ENCODE measurements around the gene SPTLC3. TPM values are rescaled to one million over a fixed set of nuclear protein-coding genes. Genes with fewer than 3 reads are reported as not detected.

The SPTLC3 gene
- total and polyA plus RNA-seq, 2 experiments from 2014 or later, result 36.3 to 47.6 TPM

DNA sequence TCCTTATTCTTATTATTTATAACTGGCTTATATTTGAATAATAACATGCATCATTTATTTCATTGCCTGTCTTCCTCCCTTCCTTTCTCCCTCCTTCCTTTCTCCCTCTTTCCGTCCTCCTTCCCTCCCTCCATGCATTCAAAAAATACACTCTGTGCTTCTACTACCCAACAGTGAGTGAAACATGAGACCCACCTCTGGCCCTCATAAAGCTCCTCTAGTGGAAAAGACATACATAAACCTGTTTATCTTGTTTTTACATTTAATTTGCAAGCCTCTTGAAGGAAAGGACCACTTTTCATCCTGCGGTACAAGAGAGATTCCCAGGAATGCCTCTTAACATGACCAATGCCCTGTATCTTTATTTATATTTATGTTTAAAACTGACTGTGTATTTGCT is 190.5 kb downstream of the SPTLC3 start:
- no peaks in the 10 kb centered on the region for H4K20me1 ChIP-seq (ENCODE audit: insufficient read depth, poor library complexity, severe bottlenecking)
- 61% methylated on average over 2 of the region's 2 CpGs for WGBS (ENCODE audit: low lambda C conversion rate, missing lambda C conversion rate)
- no peaks in the 10 kb centered on the region for H3K27me3 ChIP-seq
- no peak overlapping the region for H3K27ac ChIP-seq
- H2AFZ ChIP-seq, result no peak overlapping the region
- H3K9me2 ChIP-seq (replicated peaks; ENCODE audit: insufficient read depth), result no peaks in the 10 kb centered on the region
- H3K4me2 ChIP-seq, result no peak overlapping the region
- no peaks in the 10 kb centered on the region for H3K9me3 ChIP-seq (ENCODE audit: low read depth)
- no peaks in the 10 kb centered on the region for H3K4me1 ChIP-seq (ENCODE audit: insufficient read depth)
- H3K36me3 ChIP-seq (replicated peaks; ENCODE audit: insufficient read depth, low read depth), result no peaks in the 10 kb centered on the region
- no peaks in the 10 kb centered on the region for H3K79me2 ChIP-seq
- DNase-seq (ENCODE audit: low spot score), result no peak
- no peak overlapping the region for H3K4me3 ChIP-seq
- TF ChIP-seq EZH2phosphoT487 (IDR thresholded peaks at IDR 0.05; ENCODE audit: low read depth, severe bottlenecking, unreplicated experiment) (no peak), EZH2 (IDR thresholded peaks at IDR 0.05; ENCODE audit: borderline replicate concordance) (no peak)
- TF ChIP-seq, protein P1, sequence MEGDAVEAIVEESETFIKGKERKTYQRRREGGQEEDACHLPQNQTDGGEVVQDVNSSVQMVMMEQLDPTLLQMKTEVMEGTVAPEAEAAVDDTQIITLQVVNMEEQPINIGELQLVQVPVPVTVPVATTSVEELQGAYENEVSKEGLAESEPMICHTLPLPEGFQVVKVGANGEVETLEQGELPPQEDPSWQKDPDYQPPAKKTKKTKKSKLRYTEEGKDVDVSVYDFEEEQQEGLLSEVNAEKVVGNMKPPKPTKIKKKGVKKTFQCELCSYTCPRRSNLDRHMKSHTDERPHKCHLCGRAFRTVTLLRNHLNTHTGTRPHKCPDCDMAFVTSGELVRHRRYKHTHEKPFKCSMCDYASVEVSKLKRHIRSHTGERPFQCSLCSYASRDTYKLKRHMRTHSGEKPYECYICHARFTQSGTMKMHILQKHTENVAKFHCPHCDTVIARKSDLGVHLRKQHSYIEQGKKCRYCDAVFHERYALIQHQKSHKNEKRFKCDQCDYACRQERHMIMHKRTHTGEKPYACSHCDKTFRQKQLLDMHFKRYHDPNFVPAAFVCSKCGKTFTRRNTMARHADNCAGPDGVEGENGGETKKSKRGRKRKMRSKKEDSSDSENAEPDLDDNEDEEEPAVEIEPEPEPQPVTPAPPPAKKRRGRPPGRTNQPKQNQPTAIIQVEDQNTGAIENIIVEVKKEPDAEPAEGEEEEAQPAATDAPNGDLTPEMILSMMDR (IDR thresholded peaks at IDR 0.05; ENCODE audit: poor library complexity), result no peak

DNA sequence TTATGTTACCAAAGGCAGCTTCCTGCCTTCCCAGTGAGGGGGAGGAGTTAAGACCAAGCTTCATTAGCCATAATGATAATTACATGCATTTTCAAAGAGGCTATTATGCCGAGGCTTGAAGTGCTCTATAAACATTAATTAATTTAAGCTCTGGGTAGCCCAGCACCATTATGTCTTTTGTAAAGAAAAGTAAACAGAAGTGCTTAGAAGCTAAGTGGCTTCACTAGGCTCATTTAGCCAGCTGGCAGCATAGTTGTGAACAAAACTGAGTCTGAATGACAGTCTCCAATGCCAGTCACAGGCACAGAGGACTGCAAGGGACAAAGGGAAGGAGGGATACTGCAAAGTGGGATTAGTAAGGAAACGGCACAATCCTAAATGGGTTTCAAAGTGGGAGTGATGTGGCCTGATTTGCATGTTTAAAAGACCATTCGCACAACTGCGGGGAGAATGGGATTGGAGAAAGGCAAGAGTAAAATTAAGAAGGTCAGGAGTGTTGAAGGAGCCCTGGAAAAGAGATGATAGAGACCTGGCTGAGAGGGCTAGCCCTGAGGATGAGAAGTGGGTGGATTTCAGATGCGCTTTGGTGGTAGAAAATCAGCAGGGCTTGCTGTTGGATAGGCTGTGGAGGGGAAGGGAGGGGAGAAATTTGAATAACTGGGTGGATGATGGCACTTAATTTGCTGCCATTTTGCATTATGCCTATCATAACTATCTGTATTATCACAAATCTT is 192.2 kb downstream of the SPTLC3 start:
- Histone ChIP-seq H2AFZ (no peak overlapping the region), H3K4me1 (ENCODE audit: insufficient read depth) (no peaks in the 10 kb centered on the region), H3K4me2 (no peak overlapping the region), H3K9me2 (replicated peaks; ENCODE audit: insufficient read depth) (no peaks in the 10 kb centered on the region), H3K9me3 (ENCODE audit: low read depth) (no peaks in the 10 kb centered on the region), H3K27ac (no peak overlapping the region), H4K20me1 (ENCODE audit: insufficient read depth, poor library complexity, severe bottlenecking) (no peaks in the 10 kb centered on the region), H3K79me2 (no peaks in the 10 kb centered on the region), H3K36me3 (replicated peaks; ENCODE audit: insufficient read depth, low read depth) (no peaks in the 10 kb centered on the region), H3K27me3 (no peaks in the 10 kb centered on the region), H3K4me3 (no peak overlapping the region)
- TF ChIP-seq EZH2phosphoT487 (IDR thresholded peaks at IDR 0.05; ENCODE audit: low read depth, severe bottlenecking, unreplicated experiment) (no peak), EZH2 (IDR thresholded peaks at IDR 0.05; ENCODE audit: borderline replicate concordance) (no peak)
- TF ChIP-seq, protein P1 (IDR thresholded peaks at IDR 0.05; ENCODE audit: poor library complexity), result no peak
- 50% methylated on average over 5 of the region's 5 CpGs for WGBS (ENCODE audit: low lambda C conversion rate, missing lambda C conversion rate)
- no peak for DNase-seq (ENCODE audit: low spot score)

DNA sequence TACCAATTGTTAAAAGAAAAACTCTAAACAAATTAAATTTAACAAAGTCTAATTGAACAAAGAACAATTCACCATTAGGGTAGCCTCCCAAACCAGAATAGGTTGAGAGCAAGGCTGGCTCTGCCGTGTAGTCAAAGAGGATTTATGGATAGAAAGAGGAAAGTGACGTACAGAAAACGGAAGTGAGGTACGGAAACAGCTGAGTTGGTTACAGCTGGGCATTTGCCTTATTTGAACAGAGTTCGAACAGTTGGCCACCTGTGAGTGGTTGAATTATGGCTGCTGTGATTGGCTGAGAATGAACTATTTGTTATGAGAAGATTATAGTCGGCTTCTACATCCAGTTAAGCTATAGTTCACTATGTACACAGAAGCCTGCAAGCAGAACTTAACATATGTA is 193.8 kb downstream of the SPTLC3 start:
- Histone ChIP-seq H3K9me2 (replicated peaks; ENCODE audit: insufficient read depth) (no peaks in the 10 kb centered on the region), H3K4me1 (ENCODE audit: insufficient read depth) (no peaks in the 10 kb centered on the region), H4K20me1 (ENCODE audit: insufficient read depth, poor library complexity, severe bottlenecking) (no peaks in the 10 kb centered on the region), H3K79me2 (no peaks in the 10 kb centered on the region), H3K4me2 (no peak overlapping the region), H3K36me3 (replicated peaks; ENCODE audit: insufficient read depth, low read depth) (no peaks in the 10 kb centered on the region), H3K4me3 (no peak overlapping the region), H2AFZ (no peak overlapping the region), H3K27ac (no peak overlapping the region), H3K27me3 (no peaks in the 10 kb centered on the region), H3K9me3 (ENCODE audit: low read depth) (no peaks in the 10 kb centered on the region)
- TF ChIP-seq EZH2phosphoT487 (IDR thresholded peaks at IDR 0.05; ENCODE audit: low read depth, severe bottlenecking, unreplicated experiment) (no peak), EZH2 (IDR thresholded peaks at IDR 0.05; ENCODE audit: borderline replicate concordance) (no peak)
- TF ChIP-seq, protein P1 (IDR thresholded peaks at IDR 0.05; ENCODE audit: poor library complexity), result no peak
- DNase-seq (ENCODE audit: low spot score), result no peak
- WGBS (ENCODE audit: low lambda C conversion rate, missing lambda C conversion rate), result 83% methylated on average over 6 of the region's 6 CpGs
